Type B pancreatic cell (in vitro differentiated cells): ENCODE data around the gene GPR17. TPM values are rescaled to one million over a fixed set of nuclear protein-coding genes. Genes with fewer than 3 reads are reported as not detected.
A peak's percentile ranks its signal among the peaks of the same experiment; 100 is the strongest.

Experiments
- DNase-seq: peaks from one replicate; pipeline ENCODE4 v3.0.0; 2021; ENCODE audit warnings: mixed read lengths; ENCODE audit not compliant: unreplicated experiment; ENCODE audit errors: extremely low spot score
- H3K27ac Mint-ChIP-seq: 2 replicates; pipeline ENCODE4 v1.8.0; 2021; ENCODE audit warnings: mild to moderate bottlenecking, mixed read lengths
- H3K27me3 Mint-ChIP-seq: 2 replicates; pipeline ENCODE4 v1.8.0; 2021; ENCODE audit warnings: mixed read lengths
- H3K36me3 Mint-ChIP-seq: 2 replicates; pipeline ENCODE4 v1.8.0; 2021; ENCODE audit warnings: mixed read lengths
- H3K4me1 Mint-ChIP-seq: one replicate; pipeline ENCODE4 v1.8.0; 2021; ENCODE audit warnings: mixed read lengths; ENCODE audit not compliant: unreplicated experiment
- H3K4me3 Mint-ChIP-seq: 2 replicates; pipeline ENCODE4 v1.8.0; 2021; ENCODE audit warnings: mild to moderate bottlenecking, mixed read lengths
- H3K9me3 Mint-ChIP-seq: 2 replicates; pipeline ENCODE4 v1.8.0; 2021; ENCODE audit warnings: mixed read lengths
- total RNA-seq: library from RNA; stranded (reverse); gene quantifications from 2 replicates; pipeline ENCODE4 v1.2.1, GENCODE V29; 2021; ENCODE audit warnings: low replicate concordance
- TF ChIP-seq, protein P1 (sequence below): fragments of 200-600 bp; sonication (generic); conservative IDR thresholded peaks from 2 replicates; pipeline ENCODE4 v1.5.0; 2021; ENCODE audit warnings: antibody characterized with exemption, mild to moderate bottlenecking

GPR17 gene
- total RNA-seq, 1 donor from 2014 or later: 0.19 TPM

DNA sequence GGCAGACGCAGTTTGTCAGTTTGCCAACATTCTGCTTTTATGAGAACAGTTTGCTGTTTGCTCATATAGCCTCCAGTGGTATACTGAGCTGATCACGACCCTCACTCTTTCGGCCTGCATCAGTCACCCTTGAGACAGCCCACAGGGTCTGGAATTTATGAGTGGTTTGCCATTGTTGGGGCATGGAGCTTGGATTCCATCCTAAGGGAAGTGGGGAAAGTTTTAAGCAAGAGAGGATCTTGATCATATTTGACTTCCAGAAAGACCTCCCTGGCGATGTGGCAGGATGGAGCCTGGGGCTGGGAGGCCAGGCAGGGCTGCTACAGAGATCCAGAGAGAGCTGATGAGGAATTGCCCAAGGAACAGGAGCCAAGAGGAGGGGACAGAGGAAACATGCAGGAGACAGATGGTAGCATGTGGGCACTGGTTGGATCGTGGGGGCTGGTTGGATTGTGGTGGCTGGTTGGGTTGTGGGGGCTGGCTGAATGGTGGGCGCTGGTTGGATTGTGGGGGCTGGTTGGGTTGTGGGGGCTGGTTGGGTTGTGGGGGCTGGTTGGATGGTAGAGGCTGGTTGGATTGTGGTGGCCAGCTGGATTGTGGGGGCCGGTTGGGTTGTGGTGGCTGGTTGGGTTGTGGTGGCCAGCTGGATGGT is 27.3 kb upstream of the GPR17 start:
- H3K27ac Mint-ChIP-seq: no peak overlapping the region
- H3K4me1 Mint-ChIP-seq: no peaks in the 10 kb centered on the region
- H3K4me3 Mint-ChIP-seq: no peak overlapping the region
- H3K27me3 Mint-ChIP-seq: peaks cover 7% of the 10 kb centered on the region
- H3K9me3 Mint-ChIP-seq: no peaks in the 10 kb centered on the region
- TF ChIP-seq, protein P1, sequence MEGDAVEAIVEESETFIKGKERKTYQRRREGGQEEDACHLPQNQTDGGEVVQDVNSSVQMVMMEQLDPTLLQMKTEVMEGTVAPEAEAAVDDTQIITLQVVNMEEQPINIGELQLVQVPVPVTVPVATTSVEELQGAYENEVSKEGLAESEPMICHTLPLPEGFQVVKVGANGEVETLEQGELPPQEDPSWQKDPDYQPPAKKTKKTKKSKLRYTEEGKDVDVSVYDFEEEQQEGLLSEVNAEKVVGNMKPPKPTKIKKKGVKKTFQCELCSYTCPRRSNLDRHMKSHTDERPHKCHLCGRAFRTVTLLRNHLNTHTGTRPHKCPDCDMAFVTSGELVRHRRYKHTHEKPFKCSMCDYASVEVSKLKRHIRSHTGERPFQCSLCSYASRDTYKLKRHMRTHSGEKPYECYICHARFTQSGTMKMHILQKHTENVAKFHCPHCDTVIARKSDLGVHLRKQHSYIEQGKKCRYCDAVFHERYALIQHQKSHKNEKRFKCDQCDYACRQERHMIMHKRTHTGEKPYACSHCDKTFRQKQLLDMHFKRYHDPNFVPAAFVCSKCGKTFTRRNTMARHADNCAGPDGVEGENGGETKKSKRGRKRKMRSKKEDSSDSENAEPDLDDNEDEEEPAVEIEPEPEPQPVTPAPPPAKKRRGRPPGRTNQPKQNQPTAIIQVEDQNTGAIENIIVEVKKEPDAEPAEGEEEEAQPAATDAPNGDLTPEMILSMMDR: no peak
- DNase-seq: peak; percentile 24
- H3K36me3 Mint-ChIP-seq: no peaks in the 10 kb centered on the region

GRCh38 chr2:127619203-127619590 is 26.8 kb upstream of the GPR17 start:
- Mint-ChIP-seq H3K27ac (no peak overlapping the region), H3K27me3 (peaks cover 7% of the 10 kb centered on the region), H3K9me3 (no peaks in the 10 kb centered on the region), H3K4me3 (no peak overlapping the region), H3K4me1 (no peaks in the 10 kb centered on the region), H3K36me3 (no peaks in the 10 kb centered on the region)
- peak; percentile 43 for DNase-seq
- TF ChIP-seq, protein P1: no peak

GRCh38 chr2:127619877-127620705 is 25.9 kb upstream of the GPR17 start:
- Mint-ChIP-seq H3K36me3 (no peaks in the 10 kb centered on the region), H3K4me1 (no peaks in the 10 kb centered on the region), H3K27ac (no peak overlapping the region), H3K27me3 (peaks cover 7% of the 10 kb centered on the region), H3K9me3 (no peaks in the 10 kb centered on the region), H3K4me3 (no peak overlapping the region)
- TF ChIP-seq, protein P1: no peak
- peak; percentile 49 for DNase-seq

DNA sequence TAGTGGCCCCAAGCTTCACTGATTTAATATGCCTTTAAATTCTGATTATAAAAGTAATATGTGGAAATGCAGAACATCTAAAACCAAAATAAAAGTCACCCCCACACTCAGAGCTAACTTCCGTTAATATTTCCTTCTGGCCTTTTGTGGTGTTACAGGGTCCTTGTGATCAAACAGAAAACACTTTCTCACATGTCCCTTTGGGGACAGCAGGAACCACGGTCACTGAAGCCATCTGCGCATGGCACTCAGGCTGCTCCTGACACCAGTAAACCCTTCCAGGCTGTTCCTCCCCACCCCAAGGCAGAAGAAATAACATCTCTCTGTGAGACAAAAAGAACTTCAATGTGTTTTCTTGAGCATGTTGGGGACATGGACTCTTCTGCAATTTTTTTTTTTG is 25.1 kb upstream of the GPR17 start:
- no peak overlapping the region for H3K4me3 Mint-ChIP-seq
- no peak overlapping the region for H3K27ac Mint-ChIP-seq
- H3K36me3 Mint-ChIP-seq: no peaks in the 10 kb centered on the region
- DNase-seq: no peak
- H3K27me3 Mint-ChIP-seq: peaks cover 8% of the 10 kb centered on the region
- H3K4me1 Mint-ChIP-seq: no peaks in the 10 kb centered on the region
- no peaks in the 10 kb centered on the region for H3K9me3 Mint-ChIP-seq
- TF ChIP-seq, protein P1: no peak

DNA sequence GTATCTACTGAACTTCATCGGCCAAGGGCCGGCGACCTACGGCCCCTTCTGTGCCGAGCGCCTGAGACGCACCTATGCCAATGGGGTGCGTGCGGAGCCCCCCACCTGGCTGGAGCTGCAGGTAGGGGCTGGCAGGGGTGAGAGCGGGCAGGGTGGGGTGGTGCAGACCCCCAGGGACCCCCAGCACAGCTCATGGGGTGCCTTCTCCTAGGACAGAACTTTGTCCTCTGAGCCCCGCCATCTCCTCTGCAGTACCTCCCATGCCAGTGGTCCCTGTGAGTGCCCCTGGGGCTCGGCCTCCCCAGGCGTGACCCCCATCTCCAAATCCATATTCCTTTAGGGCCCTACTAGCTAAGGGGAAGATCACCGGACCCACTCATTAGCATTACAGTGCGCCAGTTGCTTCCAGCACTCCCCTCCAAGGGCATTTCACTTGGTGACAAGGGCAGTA is 23.9 kb upstream of the GPR17 start:
- DNase-seq: no peak
- no peaks in the 10 kb centered on the region for H3K36me3 Mint-ChIP-seq
- H3K27ac Mint-ChIP-seq: no peak overlapping the region
- H3K4me3 Mint-ChIP-seq: no peak overlapping the region
- H3K27me3 Mint-ChIP-seq: peaks cover 10% of the 10 kb centered on the region
- H3K9me3 Mint-ChIP-seq: no peaks in the 10 kb centered on the region
- TF ChIP-seq, protein P1: no peak
- no peaks in the 10 kb centered on the region for H3K4me1 Mint-ChIP-seq
